Stomach (tissue), 4 donors: ENCODE data around the gene LFNG.

Experiments used
- EP300 ChIP-seq: sonication (generic); formaldehyde crosslinking; IDR thresholded peaks from one replicate; pipeline ENCODE4 v1.6.1; 2017; ENCODE audit warnings: antibody characterized with exemption
- TF ChIP-seq, protein P1 (sequence below), 7 experiments: fragments of 450-650 bp in 4 of 7; fragments of 200-600 bp in 3 of 7; sonication (generic) in 3 of 7; IDR thresholded peaks; one replicate each; pipeline ENCODE4 v1.5.1; 2016 to 2019; ENCODE audit warnings: antibody characterized with exemption in 7 of 7, control low read depth in 2 of 7, mild to moderate bottlenecking in 1 of 7

DNA sequence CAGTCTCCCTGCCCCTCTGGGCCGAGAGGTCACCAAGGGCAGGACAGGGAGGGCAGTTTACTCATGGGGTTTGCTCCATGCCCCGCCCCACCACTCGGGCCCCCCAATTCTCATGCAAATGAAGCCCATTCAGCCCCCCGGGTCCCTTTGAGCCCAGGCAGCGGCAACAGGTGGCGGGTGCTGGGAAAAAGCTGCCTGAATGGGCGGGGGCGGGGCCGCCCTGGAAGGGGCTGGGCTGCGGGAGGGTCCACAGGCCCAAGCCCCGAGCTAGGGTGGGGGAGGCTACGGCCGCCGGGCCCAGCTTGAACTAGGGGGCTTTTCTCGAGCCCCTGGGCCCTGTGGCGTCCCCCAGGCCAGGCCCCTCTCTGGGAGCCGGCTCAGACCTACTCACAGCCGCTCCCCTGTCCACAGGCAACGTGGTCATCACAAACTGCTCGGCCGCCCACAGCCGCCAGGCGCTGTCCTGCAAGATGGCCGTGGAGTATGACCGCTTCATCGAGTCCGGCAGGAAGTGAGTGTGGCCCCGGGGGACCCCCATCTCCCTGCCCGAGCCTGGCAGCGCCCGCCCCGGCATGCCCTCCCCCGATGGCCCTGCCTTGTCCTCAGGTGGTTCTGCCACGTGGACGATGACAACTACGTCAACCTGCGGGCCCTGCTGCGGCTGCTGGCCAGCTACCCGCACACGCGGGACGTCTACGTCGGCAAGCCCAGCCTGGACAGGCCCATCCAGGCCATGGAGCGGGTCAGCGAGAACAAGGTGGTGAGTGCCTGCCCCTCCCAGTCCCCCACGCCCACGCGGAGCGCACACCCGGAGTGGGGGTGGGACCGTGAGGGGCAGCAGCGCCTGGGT, 5.5 kb downstream of the LFNG start:
- TF ChIP-seq, protein P1, sequence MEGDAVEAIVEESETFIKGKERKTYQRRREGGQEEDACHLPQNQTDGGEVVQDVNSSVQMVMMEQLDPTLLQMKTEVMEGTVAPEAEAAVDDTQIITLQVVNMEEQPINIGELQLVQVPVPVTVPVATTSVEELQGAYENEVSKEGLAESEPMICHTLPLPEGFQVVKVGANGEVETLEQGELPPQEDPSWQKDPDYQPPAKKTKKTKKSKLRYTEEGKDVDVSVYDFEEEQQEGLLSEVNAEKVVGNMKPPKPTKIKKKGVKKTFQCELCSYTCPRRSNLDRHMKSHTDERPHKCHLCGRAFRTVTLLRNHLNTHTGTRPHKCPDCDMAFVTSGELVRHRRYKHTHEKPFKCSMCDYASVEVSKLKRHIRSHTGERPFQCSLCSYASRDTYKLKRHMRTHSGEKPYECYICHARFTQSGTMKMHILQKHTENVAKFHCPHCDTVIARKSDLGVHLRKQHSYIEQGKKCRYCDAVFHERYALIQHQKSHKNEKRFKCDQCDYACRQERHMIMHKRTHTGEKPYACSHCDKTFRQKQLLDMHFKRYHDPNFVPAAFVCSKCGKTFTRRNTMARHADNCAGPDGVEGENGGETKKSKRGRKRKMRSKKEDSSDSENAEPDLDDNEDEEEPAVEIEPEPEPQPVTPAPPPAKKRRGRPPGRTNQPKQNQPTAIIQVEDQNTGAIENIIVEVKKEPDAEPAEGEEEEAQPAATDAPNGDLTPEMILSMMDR (IDR thresholded peaks at IDR 0.05) = no peak
- TF ChIP-seq EP300 = no peak
